Ecto neural progenitor cell (in vitro differentiated cells): ENCODE results near the gene ARHGAP33.

Experiments
- DNase-seq: peaks from one replicate; pipeline ENCODE4 v3.0.0-alpha.2; 2018; ENCODE audit warnings: low spot score

The ARHGAP33 gene, protein sequence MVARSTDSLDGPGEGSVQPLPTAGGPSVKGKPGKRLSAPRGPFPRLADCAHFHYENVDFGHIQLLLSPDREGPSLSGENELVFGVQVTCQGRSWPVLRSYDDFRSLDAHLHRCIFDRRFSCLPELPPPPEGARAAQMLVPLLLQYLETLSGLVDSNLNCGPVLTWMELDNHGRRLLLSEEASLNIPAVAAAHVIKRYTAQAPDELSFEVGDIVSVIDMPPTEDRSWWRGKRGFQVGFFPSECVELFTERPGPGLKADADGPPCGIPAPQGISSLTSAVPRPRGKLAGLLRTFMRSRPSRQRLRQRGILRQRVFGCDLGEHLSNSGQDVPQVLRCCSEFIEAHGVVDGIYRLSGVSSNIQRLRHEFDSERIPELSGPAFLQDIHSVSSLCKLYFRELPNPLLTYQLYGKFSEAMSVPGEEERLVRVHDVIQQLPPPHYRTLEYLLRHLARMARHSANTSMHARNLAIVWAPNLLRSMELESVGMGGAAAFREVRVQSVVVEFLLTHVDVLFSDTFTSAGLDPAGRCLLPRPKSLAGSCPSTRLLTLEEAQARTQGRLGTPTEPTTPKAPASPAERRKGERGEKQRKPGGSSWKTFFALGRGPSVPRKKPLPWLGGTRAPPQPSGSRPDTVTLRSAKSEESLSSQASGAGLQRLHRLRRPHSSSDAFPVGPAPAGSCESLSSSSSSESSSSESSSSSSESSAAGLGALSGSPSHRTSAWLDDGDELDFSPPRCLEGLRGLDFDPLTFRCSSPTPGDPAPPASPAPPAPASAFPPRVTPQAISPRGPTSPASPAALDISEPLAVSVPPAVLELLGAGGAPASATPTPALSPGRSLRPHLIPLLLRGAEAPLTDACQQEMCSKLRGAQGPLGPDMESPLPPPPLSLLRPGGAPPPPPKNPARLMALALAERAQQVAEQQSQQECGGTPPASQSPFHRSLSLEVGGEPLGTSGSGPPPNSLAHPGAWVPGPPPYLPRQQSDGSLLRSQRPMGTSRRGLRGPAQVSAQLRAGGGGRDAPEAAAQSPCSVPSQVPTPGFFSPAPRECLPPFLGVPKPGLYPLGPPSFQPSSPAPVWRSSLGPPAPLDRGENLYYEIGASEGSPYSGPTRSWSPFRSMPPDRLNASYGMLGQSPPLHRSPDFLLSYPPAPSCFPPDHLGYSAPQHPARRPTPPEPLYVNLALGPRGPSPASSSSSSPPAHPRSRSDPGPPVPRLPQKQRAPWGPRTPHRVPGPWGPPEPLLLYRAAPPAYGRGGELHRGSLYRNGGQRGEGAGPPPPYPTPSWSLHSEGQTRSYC

DNA sequence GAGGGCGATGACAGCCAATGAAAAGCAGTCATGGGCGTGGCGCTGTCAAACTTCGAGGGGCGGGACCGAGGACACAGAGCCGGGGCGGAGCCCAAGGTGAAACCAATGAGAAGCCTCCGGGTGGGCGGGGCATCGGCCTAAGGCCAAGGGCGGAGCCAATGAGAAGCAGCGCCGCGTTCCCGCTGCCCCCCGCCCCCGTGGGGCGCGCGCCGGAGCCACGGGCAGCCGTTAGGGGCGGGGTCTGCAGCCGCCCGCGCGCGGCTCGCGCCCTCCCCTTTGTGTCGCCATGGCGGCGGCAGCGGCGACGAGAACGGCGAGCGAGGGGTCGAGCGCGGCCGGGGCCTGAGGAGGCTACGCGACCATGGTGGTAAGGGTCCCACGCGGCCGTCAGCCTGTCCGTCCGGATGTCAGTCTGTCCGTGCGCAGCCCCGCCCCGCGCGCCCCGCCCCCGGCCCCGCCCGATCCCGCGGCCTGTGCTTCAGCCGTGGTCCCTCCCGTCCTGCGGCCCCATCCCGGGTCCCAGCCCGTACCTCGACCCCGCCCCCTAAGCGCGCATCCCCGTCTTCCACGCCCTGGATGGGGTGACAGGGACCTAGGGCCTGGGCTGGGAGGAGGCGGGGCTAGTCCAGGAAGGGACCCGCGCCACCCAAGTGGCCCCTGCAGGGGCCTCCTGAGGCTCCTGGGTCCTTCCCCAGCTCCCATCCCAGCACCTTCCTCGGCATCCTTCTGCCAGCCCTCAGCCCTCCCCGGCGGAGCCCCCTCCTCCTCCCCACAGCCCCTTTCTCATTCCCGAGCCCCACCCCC is at the start of gene ARHGAP33:
Gene ARHGAP33 (plus strand): TSS at position 267 of the 804 bp plus-strand sequence. CDS start 95 bp downstream, at position 362.
- DNase-seq, result peak; percentile 99

DNA sequence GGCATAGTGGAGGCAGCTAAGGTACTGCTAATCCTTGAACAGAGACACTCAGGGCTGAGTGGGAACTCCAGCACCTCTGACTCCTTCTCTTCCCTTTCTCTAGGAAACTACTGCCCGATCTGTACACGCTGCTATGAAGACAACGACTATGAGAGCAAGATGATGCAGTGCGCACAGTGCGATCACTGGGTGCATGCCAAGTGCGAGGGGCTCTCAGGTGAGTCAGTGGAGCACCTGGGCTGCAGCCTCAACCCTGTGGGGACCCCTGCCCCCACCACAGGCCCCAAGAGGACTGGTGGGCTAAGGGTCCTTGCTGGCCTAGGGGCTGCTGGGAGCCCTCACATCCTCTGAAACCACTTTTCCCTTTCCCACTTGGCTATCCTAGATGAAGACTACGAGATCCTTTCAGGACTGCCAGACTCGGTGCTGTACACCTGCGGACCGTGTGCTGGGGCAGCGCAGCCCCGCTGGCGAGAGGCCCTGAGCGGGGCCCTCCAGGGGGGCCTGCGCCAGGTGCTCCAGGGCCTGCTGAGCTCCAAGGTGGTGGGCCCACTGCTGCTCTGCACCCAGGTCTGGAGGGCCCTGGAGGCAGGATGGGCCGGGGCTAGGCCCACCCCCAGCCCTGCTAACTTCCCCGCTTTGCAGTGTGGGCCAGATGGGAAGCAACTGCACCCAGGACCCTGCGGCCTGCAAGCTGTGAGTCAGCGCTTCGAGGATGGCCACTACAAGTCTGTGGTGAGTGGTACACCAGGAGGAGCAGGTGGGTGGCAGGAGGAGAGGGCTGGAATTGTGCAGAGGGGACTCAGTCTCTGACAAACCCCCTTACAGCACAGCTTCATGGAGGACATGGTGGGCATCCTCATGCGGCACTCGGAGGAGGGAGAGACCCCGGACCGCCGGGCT is 48.1 kb upstream of the ARHGAP33 start:
- no peak for DNase-seq

DNA sequence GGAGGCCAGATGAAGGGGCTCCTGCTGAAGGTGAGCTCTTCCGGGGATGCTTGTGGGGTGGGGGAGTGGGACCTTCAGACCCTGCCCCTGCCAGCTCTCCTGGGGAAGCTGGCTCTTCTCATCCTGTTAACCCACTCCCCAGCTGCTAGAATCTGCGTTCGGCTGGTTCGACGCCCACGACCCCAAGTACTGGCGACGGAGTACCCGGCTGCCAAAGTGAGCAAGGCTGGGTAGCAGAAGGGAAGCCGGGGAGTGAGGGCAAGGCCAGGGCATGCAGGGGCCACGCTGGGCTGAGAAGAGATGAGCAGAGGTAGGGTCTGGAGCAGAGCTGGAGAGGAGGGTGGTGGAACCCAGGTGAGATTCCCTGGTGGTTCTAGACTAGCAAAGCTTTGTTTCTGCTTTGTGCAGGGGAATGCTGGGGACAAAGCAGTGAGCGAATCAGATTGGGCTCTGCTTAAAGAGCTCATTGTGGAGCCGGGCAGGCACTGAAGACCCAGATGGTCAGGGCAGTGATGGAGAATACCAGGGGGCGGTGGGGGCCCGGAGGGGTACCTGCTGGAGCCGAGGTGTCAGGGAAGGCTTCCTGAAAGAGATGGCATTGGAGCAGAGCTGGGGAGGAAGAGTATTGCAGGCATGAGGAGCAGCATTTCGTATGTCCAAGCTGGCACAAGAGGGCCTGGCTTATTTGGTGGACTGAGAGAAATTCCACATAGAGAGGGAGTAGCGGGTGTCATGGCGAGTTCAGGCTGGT is 47.2 kb upstream of the ARHGAP33 start:
- DNase-seq, result no peak

DNA sequence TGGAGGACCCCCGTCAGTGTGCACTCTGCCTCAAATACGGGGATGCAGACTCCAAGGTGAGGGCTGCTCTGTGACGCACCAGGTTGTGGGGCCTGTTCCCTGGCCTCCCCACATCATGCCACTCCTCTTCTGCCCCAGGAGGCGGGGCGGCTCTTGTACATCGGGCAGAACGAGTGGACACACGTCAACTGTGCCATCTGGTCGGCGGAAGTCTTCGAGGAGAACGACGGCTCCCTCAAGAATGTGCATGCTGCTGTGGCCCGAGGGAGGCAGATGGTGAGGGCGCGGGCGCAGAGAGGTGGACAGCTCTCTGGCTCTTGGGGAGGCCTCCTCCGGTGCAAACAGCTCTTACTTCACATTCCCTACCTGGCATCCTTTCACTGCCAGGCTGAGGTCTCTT is 46.3 kb upstream of the ARHGAP33 start:
- DNase-seq, result no peak

DNA sequence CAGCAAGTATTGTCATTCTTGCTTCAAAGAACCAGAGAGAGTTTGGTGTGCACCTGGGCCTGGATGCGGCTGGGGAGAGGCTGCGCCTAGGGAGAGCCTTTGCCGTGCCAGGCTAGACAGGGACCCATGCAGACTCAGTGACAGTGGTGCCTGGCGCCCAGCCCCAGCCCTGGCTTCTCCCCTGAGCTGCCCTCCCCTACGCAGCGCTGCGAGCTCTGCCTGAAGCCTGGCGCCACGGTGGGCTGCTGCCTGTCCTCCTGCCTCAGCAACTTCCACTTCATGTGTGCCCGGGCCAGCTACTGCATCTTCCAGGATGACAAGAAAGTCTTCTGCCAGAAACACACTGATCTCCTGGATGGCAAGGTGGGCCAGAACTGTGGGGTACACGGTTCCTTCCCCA is 45.6 kb upstream of the ARHGAP33 start:
- no peak for DNase-seq

DNA sequence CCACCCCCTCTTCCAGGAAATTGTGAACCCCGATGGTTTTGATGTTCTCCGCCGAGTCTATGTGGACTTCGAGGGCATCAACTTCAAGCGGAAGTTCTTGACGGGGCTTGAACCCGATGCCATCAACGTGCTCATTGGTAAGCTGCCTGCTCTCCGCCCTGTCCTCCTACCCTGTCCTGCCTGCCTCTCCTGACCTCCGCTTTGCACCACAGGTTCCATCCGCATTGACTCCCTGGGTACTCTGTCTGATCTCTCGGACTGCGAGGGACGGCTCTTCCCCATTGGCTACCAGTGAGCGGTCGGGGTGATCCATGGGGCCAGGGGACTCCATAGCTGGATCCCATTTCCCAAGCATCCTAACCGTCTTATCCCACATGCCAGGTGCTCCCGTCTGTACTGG is 45.0 kb upstream of the ARHGAP33 start:
- DNase-seq, result no peak

DNA sequence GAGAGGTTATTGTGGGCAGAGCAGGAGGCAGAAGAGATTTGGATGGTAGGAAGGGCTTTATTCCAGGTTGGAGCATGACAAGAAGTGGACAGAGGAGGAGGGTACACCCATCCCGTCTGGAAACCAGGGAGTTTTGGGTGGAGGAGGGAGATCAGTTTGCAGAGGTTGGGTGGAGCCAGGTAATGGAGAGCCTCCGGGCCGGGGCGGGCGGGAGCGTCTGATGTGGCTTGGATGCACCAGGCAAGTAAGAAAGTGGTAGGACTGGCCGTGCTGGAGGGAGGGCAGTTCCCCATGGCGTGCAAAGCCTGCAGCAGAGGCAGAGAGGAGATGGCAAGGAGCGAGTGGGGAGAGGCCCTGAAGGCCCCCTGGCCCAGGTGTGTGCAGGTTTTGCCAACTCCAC is 44.0 kb upstream of the ARHGAP33 start:
- DNase-seq, result no peak

DNA sequence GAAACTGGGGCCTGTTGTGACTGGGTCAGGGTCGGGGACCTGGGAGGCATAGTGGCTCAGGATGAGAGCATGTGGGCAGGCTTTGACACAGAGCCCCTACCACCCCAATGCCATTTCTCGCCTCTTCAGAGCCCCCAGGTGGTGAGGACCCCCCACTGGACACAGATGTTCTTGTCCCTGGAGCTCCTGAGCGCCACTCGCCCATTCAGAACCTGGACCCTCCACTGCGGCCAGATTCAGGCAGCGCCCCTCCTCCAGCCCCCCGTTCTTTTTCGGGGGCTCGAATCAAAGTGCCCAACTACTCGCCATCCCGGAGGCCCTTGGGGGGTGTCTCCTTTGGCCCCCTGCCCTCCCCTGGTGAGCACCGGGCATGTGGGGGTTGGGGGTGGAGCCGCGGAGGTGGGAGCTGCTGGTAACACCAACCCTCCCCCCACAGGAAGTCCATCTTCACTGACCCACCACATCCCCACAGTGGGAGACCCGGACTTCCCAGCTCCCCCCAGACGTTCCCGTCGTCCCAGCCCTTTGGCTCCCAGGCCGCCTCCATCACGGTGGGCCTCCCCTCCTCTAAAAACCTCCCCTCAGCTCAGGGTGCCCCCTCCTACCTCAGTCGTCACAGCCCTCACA is 43.5 kb upstream of the ARHGAP33 start:
- DNase-seq, result no peak

DNA sequence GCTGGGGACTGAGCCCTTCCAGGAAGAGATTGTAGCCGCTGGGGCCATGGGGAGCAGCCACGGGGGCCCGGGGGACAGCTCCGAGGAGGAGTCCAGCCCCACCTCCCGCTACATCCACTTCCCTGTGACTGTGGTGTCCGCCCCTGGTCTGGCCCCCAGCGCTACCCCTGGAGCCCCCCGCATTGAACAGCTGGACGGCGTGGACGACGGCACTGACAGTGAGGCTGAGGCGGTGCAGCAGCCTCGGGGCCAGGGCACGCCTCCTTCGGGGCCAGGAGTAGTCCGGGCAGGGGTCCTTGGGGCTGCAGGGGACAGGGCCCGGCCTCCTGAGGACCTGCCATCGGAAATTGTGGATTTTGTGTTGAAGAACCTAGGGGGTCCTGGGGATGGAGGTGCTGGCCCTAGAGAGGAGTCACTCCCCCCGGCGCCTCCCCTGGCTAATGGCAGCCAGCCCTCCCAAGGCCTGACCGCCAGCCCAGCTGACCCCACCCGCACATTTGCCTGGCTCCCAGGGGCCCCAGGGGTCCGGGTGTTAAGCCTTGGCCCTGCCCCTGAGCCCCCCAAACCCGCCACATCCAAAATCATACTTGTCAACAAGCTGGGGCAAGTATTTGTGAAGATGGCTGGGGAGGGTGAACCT is 42.7 kb upstream of the ARHGAP33 start:
- no peak for DNase-seq

DNA sequence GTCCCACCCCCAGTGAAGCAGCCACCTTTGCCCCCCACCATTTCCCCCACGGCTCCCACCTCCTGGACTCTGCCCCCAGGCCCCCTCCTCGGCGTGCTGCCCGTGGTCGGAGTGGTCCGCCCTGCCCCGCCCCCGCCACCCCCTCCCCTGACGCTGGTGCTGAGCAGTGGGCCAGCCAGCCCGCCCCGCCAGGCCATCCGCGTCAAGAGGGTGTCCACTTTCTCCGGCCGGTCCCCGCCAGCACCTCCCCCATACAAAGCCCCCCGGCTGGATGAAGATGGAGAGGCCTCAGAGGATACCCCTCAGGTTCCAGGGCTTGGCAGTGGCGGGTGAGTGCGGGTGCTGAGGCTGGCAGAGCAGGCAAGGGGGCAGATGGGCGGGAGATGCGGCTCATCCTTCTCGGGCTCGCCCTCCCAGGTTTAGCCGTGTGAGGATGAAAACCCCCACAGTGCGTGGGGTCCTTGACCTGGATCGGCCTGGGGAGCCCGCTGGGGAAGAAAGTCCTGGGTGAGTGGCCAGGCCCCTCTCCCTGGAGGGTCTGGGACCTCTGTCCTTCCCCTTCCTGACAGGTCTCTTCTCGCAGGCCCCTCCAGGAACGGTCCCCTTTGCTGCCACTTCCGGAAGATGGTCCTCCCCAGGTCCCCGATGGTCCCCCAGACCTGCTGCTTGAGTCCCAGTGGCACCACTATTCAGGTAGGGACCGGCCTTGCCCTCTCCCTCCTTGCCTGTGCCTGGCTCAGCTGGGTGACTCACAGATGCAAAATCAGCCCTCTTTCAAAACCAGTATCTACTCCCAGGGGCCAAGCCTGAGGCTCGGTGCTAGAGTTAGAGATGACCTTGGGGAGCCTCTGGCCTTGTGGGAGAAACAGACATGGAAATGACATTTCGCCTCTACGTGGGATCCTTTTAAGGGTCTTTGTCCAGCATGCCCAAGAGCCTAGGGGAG is 41.9 kb upstream of the ARHGAP33 start:
- no peak for DNase-seq

DNA sequence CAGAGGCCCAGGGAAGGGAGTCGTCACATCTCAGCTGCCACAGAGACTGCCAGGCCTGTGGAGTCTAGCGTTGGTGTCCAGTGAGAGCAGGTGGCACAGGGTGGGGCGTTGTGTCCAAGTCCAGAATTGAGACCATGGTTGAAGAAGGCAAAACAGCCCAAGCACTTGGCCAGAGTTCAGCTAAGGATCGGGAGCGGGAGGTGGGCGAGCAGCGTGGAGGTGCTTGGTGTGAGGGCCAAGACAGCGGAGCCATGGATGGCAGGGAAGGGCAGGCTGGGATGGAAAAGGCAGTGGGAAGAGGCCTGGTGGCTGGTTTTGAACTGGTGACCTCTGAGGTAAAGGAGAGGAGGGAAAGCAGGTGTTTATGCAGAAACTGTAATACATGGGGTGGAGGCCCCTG is 41.1 kb upstream of the ARHGAP33 start:
- DNase-seq, result no peak

DNA sequence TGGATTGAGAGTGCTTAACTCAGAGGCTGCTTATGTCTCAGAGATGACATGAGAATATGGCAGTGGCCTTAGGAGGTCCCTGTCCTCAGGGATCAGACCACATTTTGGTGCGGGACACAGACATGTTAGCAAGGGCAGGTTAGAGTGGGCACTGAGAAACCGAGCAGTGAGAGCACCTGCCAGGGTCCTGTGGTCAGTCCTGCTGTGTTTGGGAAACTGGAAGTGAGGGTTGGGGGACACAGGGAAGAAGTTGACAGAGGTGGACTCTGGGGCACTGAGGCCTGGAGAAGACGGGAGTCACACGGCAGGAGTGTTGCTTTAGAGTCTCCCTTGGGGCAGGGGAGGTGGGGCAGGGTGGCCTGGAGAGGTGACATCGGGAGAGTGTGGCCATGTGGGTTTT is 40.5 kb upstream of the ARHGAP33 start:
- no peak for DNase-seq

DNA sequence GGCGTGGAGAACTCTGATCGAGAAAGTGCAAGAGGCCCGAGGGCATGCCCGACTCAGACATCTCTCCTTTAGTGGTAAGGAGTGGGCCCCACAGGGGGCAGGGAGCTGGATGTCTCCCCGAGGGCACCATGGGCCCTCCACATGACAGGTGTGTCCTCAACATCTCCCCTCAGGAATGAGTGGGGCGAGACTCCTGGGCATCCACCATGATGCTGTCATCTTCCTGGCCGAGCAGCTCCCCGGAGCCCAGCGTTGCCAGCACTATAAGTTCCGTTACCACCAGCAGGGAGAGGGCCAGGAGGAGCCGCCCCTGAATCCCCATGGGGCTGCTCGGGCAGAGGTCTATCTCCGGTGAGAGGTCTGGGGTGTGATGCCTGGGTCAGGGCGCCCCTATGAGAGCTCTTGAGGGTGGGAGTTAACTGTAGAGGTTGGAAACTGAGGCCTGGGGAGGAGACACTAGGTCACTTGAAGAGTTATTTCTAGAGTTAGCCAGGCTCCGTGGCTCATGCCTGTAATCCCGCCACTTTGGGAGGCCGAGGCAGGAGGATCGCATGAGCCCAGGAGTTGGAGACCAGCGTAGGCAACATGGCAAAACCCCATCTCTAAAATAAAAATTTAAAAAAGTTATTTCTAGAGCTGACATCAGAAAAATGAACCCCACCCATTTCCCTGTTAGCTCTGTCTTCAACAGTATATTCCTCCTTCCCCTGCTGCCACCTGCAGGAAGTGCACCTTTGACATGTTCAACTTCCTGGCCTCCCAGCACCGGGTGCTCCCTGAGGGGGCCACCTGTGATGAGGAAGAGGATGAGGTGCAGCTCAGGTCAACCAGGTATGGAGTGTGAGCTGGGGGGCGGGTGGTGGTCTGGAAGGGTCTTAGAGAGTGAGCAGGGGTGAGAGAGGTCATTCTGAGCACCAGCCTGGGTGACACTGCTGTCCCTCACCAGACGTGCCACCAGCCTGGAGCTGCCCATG is 38.2 kb upstream of the ARHGAP33 start:
- DNase-seq, result no peak

DNA sequence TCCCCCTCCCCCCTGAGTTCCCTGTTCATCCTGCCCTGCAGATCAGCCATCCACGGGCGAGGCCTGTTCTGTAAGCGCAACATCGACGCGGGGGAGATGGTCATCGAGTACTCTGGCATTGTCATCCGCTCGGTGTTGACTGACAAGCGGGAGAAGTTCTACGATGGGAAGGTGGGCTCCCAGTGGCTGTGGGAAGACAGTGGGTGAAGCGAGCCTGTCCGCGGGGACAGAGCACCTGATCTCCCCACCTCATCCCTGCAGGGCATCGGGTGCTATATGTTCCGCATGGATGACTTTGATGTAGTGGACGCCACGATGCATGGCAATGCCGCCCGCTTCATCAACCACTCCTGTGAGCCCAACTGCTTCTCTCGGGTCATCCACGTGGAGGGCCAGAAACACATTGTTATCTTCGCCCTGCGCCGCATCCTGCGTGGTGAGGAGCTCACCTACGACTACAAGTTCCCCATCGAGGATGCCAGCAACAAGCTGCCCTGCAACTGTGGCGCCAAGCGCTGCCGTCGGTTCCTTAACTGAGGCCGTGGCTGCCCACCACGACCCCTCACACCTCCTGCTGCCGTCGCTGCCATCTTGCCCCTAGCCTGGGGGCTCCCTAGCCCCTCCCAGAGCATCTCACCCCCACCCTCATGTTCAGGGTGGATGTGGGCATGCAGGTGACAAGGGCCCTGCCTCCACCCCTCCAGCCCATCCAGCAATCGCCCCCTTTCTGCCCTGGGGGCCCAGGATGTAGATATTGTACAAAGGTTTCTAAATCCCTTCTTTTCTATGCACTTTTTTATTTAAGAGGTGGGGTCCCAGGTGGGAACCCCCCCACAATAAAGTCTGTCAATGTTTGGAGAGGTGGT is 37.1 kb upstream of the ARHGAP33 start:
- no peak for DNase-seq

DNA sequence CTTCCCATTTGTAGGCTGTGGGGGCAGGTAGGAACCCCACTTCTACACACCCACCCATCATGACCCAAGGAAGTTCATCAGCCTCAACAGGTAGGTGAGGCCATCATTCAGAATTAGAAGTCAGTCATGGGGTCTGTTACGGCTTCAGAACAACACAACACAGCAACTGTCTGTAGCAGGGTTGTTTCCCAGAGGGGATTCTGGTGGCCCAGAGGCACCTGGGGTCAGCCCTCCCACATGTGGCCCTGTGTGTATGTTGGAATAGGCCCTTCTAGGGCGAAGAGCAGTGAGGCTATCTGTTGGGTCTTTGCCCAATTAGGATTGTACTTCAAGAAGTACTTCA is 36.5 kb upstream of the ARHGAP33 start:
- DNase-seq, result no peak
